Left colon (tissue), 2 donors: ENCODE results near the gene FRG2B. TPM values are rescaled to one million over a fixed set of nuclear protein-coding genes. Genes with fewer than 3 reads are reported as not detected.
"Not testable (repeated sequence)": the region's sequence is repeated elsewhere in the genome, so short reads cannot be mapped to it uniquely, and the experiment has no call there.

Experiments
- ATAC-seq: fragments of 200-7000 bp; cut with Tn5 transposase; one replicate; pipeline ENCODE4 v1.9.1; 2020; ENCODE audit warnings: mild to moderate bottlenecking, moderate library complexity
- DNase-seq, 2 donors: peaks; one replicate each; pipeline ENCODE4 v3.0.0-alpha.2; 2020
- intact Hi-C, 2 donors: fragments of 100-400 bp; cut with DNase I in 1 of 2; cut with micrococcal nuclease in 1 of 2; formaldehyde crosslinking; loops; one replicate each; pipeline versions ENCODE4 v1.11.2 to v1.14.0; 2022; cut with DNase I, micrococcal nuclease
- total RNA-seq, 2 donors: library from RNA; stranded (reverse); fragmentation: NEBNext Ultra II Directional; extraction: Animal tissue kit (Norgen Biotek cat#: 25700); gene quantifications; one replicate each; pipeline ENCODE4 v1.2.1, GENCODE V29; 2021
- donor health status: DM: no; HTN: no; CAD: no.
- donor health status: DM: yes; HTN: yes; CAD: no.

FRG2B gene
- total RNA-seq, 2 donors from 2014 or later, result not detected

DNA sequence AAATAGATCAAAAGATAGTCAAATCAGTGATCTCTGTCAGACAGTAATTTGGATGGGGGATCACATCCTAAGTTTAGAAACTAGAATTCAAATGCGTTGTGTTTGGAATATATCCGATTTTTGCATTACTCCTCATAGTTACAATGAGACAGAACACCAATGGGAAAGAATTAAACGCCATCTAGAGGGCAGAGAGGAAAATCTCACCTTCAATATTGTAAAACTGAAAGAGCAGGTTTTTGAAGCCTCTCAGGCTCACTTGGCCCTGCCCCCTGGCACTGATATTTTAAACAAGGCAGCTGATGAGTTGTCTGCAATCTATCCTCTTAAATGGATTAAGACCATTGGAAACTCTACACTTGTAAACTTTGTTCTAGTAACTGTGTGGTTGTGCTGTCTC is 17.7 kb downstream of the FRG2B start:
- intact Hi-C loops, result loop anchor here in 1 of 2 donors (5.0 kb wide), 1 partner anchor 282 kb away; no protein-coding TSS in a partner anchor
- no peak for ATAC-seq
- no peak for DNase-seq

- DNase-seq, intact Hi-C loops, ATAC-seq: not testable (repeated sequence)
Observed at GRCh38 chr10:133603434-133603833, 23.2 kb downstream of the FRG2B start.

GRCh38 chr10:133600657-133601056 is 25.9 kb downstream of the FRG2B start:
- ATAC-seq (no peak), DNase-seq (no peak)
- intact Hi-C loops, result no loop called here

GRCh38 chr10:133599869-133600268 is 26.7 kb downstream of the FRG2B start:
- ATAC-seq, intact Hi-C loops, DNase-seq: not testable (repeated sequence)

GRCh38 chr10:133592716-133593115 is 33.9 kb downstream of the FRG2B start:
- no peak for ATAC-seq
- no peak for DNase-seq
- intact Hi-C loops, result no loop called here

DNA sequence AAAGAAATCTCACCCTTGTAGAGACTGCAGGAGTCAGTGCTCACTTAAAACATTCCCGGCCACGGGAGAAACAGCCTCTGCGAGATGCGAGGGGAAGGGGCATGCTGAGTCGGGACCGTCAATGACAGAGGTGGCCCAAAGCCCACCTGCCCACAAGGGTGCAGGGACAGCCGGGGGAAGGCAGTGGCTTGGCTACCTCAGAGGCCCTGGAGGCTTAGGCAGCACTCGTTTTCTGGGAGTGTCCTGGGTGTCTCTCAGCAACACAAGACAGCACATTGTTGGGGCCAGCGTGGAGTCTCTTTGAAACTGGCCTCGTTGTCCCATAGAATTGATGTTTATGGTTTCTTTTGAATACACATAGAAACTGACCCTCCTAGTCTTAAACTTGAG is 35.6 kb downstream of the FRG2B start:
- DNase-seq (no peak), ATAC-seq (no peak)
- intact Hi-C loops, result no loop called here

GRCh38 chr10:133590226-133590969 is 36.2 kb downstream of the FRG2B start:
- no peak for ATAC-seq

GRCh38 chr10:133577037-133577436 is 49.6 kb downstream of the FRG2B start:
- DNase-seq, intact Hi-C loops, ATAC-seq: not testable (repeated sequence)

More at GRCh38 chr10:133590226-133590969, 36.2 kb downstream of the FRG2B start:
- intact Hi-C loops, result no loop called here
- DNase-seq, result no peak

Other genes with a start within 250 kb of the FRG2B start
- 10 to 100 TPM in 1 of 2 donors, 1 to 10 TPM in 1; 9.3 to 10.5 TPM for gene PAOX, start 247.5 kb downstream of the FRG2B start, total RNA-seq
- 10 to 100 TPM; 38.0 to 49.5 TPM for gene MTG1, start 232.6 kb downstream of the FRG2B start, total RNA-seq
- not detected for gene SPRN, start 202.2 kb downstream of the FRG2B start, total RNA-seq
- gene SCART1, start 172.8 kb downstream of the FRG2B start, total RNA-seq, result 1 to 10 TPM; 2.1 to 3.9 TPM
- under 1 TPM; 0.67 to 0.92 TPM for gene CYP2E1, start 99.4 kb downstream of the FRG2B start, total RNA-seq
- gene SYCE1, start 61.2 kb downstream of the FRG2B start, total RNA-seq, result not detected